GM19025 (cell line): ENCODE results near the gene YPEL1.
"Not testable (repeated sequence)": the region's sequence is repeated elsewhere in the genome, so short reads cannot be mapped to it uniquely, and the experiment has no call there.

Experiments
- ATAC-seq: cut with Tn5 transposase; IDR thresholded peaks from one replicate; pipeline ENCODE4 v1.9.1; 2021; ENCODE audit warnings: mild to moderate bottlenecking, low read depth, moderate library complexity; ENCODE audit not compliant: unreplicated experiment

Gene YPEL1

DNA sequence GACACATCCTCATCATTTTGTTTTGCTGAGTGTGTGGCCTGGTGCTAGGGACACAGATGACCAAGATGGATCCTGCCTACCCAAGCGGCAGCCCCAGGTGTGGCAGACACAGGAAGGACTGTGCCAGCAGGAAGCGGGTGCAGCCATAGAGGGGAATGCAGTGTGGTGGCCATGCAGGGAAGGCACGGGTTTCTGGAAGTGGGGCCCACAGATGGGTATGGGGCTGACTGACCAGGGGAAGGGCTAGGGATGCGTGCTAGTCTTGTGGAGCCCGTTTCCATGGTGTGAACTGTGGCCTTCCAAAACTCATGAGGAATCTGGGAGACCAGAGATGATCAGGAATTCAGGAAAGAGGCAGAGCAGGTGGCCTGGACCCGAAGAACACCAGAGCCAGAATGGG is 33.5 kb downstream of the YPEL1 start:
- no peak for ATAC-seq

DNA sequence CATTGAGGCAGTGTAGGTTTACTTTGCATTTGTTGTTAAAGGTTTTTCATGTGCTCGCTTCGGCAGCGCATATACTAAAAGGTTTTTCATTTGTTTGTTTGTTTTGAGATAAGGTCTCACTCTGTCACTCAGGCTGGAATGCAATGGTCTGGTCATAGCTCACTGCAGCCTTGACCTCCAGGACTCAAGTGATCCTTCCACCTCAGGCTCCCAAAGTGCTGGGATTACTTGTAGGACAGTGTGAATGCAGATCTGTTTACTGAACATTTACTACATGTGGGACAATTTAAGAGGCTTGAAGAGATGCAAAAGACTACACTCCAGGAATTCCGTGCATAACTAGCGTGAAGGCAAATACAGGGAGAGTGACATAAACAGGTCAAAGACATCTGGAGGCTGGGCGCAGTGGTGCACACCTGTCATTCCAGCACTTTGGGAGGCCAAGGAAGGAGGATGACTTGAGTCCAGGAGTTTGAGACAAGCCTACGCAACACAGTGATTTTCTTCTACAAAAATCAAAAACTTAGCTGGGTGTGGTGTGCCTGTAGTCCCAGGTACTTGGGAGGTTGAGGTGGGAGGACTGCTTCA is 34.1 kb downstream of the YPEL1 start:
- ATAC-seq, result no peak

DNA sequence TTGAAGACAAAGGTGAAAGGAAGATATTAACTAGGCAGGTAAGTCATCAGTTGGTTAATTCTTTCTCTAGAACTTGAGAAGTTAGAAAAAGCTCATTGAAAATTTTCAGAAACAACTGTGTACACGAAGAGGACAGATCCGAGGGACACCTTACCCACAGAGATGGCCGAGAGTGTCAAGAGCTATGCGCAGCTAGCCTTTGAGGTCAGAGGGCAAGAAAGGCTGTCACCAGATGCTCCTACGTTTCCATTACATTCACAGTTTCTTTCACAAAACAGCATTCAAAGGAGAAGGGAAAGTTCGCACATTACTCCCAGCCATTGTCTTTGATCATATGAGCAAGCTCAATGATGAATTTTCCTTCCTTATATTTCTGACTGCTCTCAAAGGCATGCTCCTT is 34.8 kb downstream of the YPEL1 start:
- ATAC-seq, result no peak

DNA sequence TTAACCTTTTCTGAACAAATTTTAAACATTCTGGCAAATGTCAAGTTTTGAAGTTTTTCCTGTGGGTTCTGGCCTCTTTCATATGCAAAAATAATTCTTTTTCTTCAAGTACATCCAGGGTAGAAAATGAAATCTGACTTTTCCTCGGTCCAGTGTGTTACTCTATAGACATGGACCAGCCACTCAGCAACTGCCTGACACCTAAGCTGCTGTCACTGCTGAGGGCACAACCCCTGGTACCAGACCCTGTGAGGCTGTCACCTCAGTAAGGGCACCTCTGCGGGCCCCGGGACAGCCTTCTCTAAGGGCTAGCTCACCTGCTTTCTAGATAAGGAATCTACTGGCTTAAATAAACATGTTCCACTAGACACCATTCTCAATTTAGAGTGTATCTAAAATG is 36.0 kb downstream of the YPEL1 start:
- ATAC-seq, result no peak

DNA sequence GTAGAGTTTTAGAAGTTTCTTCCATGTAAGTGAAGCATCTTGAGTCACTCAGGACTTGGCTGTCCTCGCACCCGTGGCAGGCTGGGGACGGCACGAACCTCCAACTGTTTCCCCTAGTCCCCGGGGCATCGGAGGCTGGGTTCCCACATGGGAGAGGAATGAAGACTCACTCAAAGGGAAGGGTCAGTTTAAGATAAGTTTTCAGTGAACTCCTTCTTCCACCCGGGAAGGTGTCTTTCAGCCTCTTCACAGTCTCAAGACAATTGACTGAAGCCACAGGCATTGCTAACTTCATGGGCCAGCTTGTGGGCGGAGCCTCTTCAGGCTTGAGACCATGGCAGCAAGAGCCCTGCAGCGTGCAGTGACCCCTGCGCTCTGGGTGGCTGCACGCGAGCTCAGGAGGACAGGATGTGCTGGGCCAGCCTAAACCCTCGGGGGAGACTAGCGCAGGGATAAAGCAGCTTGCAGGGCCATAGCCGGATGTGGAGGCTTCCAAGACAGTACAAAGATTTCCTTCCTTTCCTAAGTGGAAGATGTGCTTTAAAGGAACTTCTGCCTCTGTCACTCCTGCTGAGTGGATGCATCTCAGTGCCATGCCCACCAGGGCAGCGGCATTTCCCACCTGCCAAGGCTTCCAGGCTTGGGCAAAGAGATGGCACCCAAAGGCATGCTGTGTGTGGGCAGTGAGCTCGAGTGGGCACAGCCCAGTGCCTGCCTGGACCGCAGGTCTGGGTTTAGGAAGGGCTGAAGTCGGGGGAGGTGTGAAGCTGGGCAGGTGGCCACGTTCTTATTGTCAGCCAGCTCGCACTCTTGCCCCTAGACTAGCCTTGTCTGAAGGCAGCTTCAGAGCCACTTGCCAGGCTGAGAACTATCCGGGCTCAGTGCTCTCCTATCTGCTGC is 36.9 kb downstream of the YPEL1 start:
- ATAC-seq, result no peak

DNA sequence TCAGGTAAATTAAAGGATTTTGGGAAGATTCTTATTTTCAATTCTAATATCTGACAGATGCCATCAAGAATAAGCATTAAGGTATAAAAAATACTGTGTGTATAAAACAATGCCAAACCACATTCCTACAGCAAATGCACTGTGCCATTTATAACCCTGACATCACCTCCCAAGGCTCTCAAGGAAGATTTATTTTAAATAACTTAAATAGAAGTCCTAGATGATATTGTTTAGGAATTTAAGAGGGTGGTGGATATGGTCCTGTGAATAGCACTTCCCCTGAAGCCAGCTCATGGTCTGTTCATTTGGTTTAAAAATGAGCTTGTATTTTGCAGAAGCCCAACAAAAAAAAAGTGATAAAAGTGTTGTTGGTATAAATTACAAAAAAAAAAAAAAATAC is 37.7 kb downstream of the YPEL1 start:
- no peak for ATAC-seq

DNA sequence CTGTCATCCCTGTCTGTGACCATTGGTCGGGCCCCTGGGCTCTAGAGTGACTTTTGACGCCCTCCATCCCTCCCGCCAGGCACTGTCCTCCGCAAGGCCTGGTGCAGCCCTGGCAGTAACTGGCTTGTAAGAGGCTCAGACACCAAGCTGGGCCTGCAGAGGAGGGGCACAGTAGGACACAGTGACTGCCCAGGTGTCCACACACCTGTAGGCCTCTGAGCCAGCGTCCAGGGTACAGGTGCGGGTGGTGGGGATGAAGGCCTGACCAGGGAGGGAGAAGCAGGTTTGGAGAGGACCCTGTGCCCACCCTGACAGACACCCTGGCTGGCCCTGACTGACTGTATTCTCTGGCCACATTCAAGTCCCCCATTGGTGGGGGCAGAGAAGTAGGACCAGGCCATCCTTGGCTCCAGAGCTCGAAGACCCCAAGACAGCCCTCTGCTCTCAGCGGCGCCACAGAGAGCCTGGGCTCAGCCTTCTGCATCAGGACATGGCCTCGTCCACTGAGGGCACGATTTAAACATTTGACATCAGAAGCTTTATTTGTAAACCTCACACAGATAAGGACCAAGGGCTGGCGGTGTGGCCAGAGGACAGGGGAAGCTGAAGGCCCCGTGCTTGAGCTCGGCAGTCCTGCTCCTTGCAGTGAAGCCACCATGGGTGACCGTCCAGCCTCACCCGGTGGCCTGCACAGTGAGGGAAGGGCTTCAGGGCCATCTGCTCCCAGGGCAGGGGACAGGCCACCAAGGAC is 38.4 kb downstream of the YPEL1 start:
- no peak for ATAC-seq

DNA sequence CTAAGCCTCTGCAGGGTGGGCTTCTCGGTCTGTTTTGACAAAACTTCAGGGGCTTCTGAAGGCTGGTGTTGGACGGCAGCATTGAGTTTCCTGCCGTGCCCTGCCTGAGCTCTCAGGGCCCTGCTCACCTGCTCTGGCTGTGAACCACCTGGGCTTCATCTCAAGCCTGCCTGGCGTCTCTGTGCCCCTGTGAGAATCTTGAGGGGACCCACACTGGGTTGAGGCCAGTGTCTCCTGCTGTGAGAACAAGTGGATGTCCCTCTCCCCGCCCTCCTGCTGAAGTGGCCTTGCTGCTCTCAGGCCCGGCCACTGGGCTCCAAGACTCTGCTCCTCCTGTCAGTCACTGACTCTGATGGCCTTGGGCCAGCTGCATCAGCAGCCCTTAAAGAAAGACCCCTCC is 39.5 kb downstream of the YPEL1 start:
- ATAC-seq, result no peak

DNA sequence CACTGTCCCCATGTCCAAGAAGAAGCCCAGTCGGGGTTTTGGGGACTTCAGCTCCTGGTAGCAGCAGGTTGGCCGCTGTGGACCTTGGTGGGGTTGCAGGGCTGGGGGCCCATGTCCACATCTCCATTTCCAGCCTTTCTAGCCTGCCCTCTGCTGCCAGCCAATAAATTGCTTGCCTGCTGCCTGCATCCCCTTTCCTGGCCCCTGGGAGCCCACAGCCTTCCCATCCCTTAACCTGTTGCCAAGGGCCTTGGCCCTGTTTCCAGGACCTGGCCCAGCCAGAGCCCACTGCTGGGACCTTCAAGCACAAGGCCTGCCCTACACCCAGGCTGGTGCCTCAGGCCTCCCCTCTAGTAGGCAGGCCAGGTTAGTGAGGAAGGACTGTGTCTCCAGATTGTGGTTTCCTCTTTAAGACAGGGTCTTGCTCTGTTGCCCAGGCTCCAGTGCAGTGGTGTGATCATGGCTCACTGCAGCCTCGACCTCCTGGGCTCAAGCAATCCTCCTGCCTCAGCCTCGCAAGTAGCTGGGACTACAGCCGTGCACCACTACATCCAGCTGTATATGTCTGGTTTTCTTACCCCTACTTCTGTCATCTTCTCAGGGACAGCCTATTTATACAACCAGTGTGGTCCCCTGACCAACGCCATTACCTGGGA is 40.0 kb downstream of the YPEL1 start:
- no peak for ATAC-seq

DNA sequence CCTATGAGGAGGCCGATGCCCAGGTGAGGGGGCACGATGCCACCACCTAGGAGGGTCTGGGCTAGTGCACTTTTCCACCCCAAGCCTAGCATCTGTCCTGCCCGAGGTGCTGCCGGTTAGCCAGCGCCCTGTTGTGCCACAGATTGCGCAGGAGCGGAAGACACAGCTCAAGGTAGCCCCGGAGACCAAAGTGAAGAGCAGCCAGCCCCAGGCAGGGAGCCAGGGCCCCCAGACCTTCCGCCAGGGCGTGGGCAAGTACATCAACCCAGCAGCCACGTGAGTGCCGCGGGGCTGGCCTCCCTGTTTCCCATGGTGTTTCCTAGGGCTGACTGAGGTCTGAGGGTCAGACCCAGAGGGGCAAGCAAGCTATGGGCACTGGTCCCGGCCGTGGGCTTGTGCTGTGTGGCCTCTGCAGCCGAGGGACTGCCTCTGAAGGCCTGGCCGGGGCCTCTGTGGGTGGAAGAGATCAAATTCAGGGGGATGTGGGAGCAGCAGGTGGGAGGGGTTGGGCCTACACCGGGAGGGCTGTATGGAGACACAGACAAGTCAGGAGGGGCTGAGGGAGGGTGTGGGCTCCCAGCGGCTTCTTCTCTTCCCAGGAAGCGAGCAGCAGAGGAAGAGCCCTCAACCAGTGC is 40.7 kb downstream of the YPEL1 start:
- ATAC-seq, result no peak

DNA sequence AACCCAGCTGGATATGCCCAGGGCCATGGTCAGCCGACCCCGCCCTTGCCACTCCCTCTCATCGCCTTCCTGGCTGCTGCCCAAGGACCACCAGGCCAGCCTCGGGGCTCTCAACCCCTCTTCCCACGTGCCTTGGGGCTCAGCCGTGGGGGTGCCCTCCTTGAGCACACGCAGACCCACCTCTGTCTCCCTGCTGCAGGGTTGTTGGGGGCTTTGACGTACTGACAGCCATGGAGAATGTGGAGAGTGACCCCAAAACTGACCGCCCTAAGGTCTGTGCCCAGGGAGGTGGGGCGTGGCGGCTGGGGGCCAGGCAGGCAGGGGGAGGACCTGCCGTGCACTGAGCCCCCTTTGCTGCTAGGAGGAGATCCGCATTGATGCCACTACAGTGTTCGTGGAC is 41.2 kb downstream of the YPEL1 start:
- no peak for ATAC-seq

DNA sequence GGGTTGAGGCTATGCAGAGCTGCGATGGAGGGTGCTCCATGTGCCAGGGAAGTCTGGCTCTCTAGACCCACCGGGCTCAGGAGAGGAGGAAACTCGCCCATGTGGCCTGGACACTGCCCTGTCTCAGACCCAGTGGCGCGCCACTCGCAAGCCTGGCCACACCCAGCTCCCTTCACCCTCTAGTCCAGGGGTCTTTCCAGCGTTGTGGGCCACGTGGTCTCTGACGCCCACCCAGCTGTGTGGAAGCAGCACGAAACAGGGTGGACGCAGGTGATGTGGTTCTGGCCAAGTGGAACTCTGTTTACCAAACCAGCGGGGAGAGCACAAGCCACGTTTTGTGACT is 41.6 kb downstream of the YPEL1 start:
- no peak for ATAC-seq

DNA sequence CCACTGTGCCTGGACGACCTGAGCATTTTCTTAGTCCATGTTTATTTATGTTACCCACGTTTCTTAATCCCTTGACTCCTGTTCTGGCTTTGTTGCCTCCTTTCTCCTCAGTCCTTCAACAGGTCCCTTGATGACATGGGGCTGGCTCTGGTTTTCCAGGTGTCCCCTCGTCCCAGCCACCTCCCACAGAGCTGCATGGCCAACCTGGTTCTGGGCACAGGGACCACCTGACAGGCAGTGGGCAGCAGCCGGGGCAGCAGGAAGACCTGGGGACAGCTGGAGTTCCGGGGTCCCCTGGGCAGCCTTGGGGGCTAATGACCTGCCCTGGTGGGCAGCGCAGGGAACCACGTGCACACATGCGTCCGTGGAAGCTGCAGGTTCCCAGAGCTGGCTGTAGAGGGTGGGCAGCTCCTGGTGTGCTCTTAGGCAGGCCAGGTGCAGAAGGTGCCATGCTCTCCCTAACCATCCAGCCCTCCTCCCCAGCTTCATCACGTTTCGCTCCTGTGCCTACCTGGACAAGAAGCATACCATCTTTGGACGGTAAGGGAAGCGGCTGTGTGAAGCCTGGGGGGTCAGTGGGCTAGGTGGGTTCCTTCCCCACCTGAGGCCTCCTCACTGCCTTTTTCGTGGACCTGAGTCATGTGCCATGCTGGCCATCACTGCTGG is 42.1 kb downstream of the YPEL1 start:
- ATAC-seq, result no peak

DNA sequence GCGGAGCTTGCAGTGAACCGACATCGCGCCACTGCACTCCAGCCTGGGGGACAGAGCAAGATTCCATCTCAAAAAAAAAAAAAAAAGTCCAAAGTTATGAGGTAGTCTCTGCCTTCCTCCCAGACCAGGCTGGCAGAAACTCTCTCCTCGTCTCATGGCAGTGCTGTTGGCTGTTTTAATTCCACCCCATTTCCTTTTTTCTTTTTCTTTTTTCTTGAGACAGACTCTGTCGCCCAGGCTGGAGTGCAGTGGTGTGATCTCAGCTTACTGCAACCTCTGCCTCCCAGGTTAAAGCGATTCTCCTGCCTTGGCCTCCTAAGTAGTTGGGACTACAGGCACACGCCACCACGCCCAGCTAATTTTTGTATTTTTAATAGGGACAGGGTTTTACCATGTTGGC is 42.7 kb downstream of the YPEL1 start:
- ATAC-seq, result not testable (repeated sequence)

DNA sequence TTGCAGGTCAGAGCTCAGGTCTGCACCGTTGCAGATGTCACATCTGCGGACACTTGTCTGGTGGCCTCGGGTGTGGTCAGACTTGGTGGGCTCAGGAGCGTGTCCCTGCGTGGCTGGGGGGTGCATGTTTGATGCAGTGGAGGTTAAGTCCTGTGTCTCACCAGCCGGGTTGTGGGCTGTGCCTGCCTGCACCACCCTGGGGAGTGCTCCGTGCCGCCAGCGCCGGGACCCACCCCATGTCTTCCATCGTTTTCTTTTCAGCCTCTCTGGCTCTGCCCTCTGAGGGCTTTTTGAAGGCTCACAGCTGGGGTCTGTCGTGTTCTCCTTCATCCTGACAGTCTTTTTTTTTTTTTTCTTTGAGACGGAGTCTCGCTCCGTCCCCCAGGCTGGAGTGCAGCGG is 43.8 kb downstream of the YPEL1 start:
- ATAC-seq, result no peak

DNA sequence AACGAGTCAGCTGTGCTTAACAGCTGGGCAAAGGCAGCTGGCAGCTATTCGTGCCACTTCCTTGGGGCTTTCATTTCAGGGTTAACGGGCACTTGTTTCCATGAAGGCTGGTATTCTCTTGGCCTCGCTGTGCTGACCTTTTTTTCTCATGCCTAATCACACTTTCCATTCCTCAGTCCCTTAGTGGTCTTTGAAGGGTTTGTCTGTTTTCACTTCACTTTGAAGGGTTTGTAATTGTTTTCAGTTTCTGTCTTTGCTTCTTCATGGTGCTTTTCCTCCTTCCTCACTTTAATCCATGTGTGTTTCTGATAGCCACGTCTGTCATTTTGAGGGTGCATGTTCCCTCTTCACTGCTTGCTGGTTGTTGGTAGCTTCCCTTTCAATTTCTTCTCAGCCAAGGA is 45.2 kb downstream of the YPEL1 start:
- ATAC-seq, result no peak

DNA sequence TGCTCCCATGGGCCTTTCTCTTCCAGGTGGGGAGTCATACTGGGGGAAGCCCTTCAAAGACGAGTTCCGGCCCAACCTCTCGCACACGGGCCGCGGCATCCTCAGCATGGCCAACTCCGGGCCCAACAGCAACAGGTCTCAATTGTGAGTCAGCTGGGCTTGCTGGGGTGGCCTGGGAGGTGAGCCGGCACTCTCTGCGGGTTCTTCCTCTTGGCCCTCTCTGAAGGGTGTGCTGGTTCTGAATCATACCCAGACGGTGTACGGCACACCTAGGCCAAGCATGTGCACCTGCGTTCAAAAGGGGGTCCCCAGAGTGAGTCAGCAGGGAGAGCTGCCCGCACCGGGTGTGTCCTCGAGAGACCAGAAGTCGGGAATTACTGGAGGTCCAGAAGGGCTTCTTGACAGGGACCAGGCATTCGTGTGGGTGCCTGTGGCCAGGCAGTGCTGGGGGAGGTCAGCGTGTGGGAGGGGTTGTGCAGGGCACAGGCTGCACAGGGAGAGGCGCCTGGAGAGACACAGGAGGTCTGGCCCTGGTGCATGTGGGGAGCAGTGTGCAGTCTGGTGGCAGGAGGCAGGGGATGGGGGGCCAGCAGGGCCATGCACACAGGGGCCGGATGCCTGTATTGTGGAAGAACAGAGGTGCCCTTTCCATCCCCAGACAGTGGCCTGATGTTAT is 46.8 kb downstream of the YPEL1 start:
- ATAC-seq, result no peak

DNA sequence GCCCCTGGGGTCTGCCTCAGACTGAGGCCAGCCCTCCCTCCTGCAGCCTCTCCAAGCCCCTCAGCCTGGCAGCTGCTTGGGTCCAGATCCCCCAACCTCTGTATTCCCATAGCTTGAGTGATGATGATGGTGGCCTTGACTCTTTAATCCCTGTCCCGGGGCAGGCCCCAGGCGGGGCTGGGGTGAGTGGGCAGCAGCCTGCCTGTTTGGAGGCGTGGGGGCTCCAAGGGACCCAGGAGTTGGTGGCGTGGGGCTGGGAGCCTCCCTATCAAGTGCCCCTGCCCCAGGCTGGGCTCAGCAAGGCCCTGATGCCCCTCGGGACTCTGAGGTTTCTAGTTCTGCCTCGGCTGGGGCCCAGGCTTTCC is 47.3 kb downstream of the YPEL1 start:
- ATAC-seq, result no peak

DNA sequence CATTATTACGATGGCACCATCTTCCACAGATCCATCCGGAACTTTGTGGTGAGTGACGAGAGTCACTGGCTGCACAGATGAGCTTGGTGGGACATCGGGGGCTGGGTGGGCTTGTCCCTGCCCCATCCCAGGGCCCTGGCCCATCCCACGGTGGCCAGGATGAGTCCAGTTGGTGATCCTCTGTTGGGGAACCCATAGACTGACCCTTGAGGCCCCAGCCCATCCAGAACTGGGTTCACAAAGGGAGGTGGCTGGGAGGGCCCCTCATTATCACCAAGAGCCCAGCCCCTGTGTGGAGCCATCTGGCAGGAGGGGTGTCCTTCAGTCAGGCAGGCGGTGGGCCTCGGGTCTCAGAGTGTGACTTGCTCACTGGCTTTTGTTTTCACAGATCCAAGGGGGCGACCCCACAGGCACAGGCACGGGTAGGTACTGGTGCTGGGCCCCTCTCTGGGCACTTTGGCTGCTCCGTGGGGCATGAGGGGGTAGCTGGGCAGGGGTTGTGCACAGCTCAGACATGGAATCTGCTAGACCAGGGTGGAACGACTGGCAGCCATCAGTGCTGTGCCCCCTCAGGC is 47.8 kb downstream of the YPEL1 start:
- no peak for ATAC-seq
